Neutrophil (primary cell): ENCODE data around the gene LRRC25.

Experiments
- H3K27ac ChIP-seq: fragments of 200-600 bp; sonication (generic); 2 replicates; pipeline ENCODE4 v1.5.1; 2016; ENCODE audit warnings: mild to moderate bottlenecking, moderate library complexity
- H3K27me3 ChIP-seq: fragments of 200-600 bp; sonication (generic); 2 replicates; pipeline ENCODE4 v1.6.0; 2016; ENCODE audit warnings: mild to moderate bottlenecking
- H3K36me3 ChIP-seq: fragments of 200-600 bp; sonication (generic); 2 replicates; pipeline ENCODE4 v1.5.1; 2017
- H3K4me1 ChIP-seq, 2 experiments: fragments of 200-600 bp in 1 of 2; sonication (generic) in 1 of 2; 1 replicate in 1 of 2; 2 replicates in 1 of 2; pipeline versions ENCODE4 v1.5.1 to v1.6.1; 2013 to 2016; ENCODE audit warnings: low read depth in 1 of 2, low read length in 1 of 2, mild to moderate bottlenecking in 1 of 2, moderate library complexity in 1 of 2; ENCODE audit not compliant: control insufficient read depth in 1 of 2, insufficient read depth in 1 of 2
- H3K4me3 ChIP-seq, 2 experiments: fragments of 200-600 bp in 1 of 2; sonication (generic) in 1 of 2; 1 replicate in 1 of 2; 2 replicates in 1 of 2; pipeline ENCODE4 v1.5.1; 2013 to 2016; ENCODE audit warnings: low read depth in 1 of 2, low read length in 1 of 2, mild to moderate bottlenecking in 1 of 2, moderate library complexity in 1 of 2
- H3K9me3 ChIP-seq: fragments of 200-600 bp; sonication (generic); 2 replicates; pipeline ENCODE4 v1.5.1; 2016
- CTCF ChIP-seq: fragments of 200-600 bp; sonication (generic); IDR thresholded peaks from 2 replicates; pipeline ENCODE4 v1.5.1; 2016; ENCODE audit warnings: antibody characterized with exemption

Gene LRRC25

GRCh38 chr19:18436671-18437490, 39.5 kb upstream of the LRRC25 start:
- peak overlapping the region; percentile 6 to 45 for H3K4me3 ChIP-seq
- peaks cover 21 to 34% of the 10 kb centered on the region in 2 experiments for H3K4me1 ChIP-seq
- no peak overlapping the region for H3K27ac ChIP-seq
- H3K9me3 ChIP-seq, result no peaks in the 10 kb centered on the region
- no peak for TF ChIP-seq CTCF
- peaks cover 85% of the 10 kb centered on the region for H3K27me3 ChIP-seq
- H3K36me3 ChIP-seq, result peaks cover 12% of the 10 kb centered on the region

GRCh38 chr19:18435842-18436670, 38.6 kb upstream of the LRRC25 start:
- no peak overlapping the region for H3K27ac ChIP-seq
- H3K4me3 ChIP-seq, result no peak overlapping the region

GRCh38 chr19:18435178-18435841, 37.9 kb upstream of the LRRC25 start:
- H3K4me1 ChIP-seq, result peaks cover 21 to 34% of the 10 kb centered on the region in 2 experiments
- no peaks in the 10 kb centered on the region for H3K36me3 ChIP-seq
- H3K9me3 ChIP-seq, result no peaks in the 10 kb centered on the region
- no peak overlapping the region for H3K4me3 ChIP-seq
- H3K27me3 ChIP-seq, result peaks cover 98% of the 10 kb centered on the region
- H3K27ac ChIP-seq, result no peak overlapping the region
- no peak for TF ChIP-seq CTCF

More at GRCh38 chr19:18435842-18436670, 38.6 kb upstream of the LRRC25 start:
- H3K9me3 ChIP-seq, result no peaks in the 10 kb centered on the region
- peaks cover 91% of the 10 kb centered on the region for H3K27me3 ChIP-seq
- no peak for TF ChIP-seq CTCF
- H3K36me3 ChIP-seq, result peaks cover 5% of the 10 kb centered on the region
- H3K4me1 ChIP-seq, result peaks cover 21 to 34% of the 10 kb centered on the region in 2 experiments

GRCh38 chr19:18434411-18435175, 37.2 kb upstream of the LRRC25 start:
- H3K4me1 ChIP-seq, result peaks cover 21 to 38% of the 10 kb centered on the region in 2 experiments
- TF ChIP-seq CTCF, result no peak
- peaks cover 98% of the 10 kb centered on the region for H3K27me3 ChIP-seq
- H3K36me3 ChIP-seq, result no peaks in the 10 kb centered on the region
- H3K27ac ChIP-seq, result no peak overlapping the region
- H3K9me3 ChIP-seq, result no peaks in the 10 kb centered on the region
- no peak overlapping the region for H3K4me3 ChIP-seq
